SKM-1 treated with dmso at 0.1 percent for 144 hours (cell line): Measurements from ENCODE around the gene SOCS6.
"Not testable (repeated sequence)": the region's sequence is repeated elsewhere in the genome, so short reads cannot be mapped to it uniquely, and the experiment has no call there.

Experiments
- DNase-seq: peaks from one replicate; lab custom pipeline; 2025; ENCODE audit not compliant: unreplicated experiment; lab: John Stamatoyannopoulos, UW

SOCS6 gene

GRCh38 chr18:70321616-70322015 lies 32.8 kb downstream of the SOCS6 start:
- no peak for DNase-seq

GRCh38 chr18:70322385-70322784 lies 33.5 kb downstream of the SOCS6 start:
- DNase-seq: no peak

- DNase-seq: no peak
These were observed 34.1 kb downstream of the SOCS6 start for GRCh38 chr18:70322928-70323327.

- no peak for DNase-seq
These were observed 36.1 kb downstream of the SOCS6 start for GRCh38 chr18:70324897-70325296.

DNA sequence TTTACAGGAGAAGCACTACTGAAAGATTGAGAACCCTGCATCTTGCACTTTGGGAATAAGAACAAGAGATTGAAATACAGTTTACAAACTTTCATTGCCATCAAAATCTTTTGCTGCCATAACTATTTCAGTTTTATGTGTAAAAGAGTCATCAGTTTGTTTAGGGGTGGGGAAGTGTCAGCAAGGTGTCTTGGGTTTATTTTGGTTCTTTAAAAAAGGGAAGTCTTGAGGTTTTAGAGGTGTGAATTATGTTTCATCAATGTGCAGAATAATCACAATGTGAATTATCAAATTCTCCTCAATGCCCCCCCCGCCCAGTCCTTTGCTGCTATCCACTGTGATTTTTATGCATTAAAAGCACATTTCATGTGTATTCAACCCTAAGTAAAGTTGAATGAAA lies 37.4 kb downstream of the SOCS6 start:
- DNase-seq: no peak

- no peak for DNase-seq
These were observed 39.3 kb downstream of the SOCS6 start for GRCh38 chr18:70328169-70328568.

DNA sequence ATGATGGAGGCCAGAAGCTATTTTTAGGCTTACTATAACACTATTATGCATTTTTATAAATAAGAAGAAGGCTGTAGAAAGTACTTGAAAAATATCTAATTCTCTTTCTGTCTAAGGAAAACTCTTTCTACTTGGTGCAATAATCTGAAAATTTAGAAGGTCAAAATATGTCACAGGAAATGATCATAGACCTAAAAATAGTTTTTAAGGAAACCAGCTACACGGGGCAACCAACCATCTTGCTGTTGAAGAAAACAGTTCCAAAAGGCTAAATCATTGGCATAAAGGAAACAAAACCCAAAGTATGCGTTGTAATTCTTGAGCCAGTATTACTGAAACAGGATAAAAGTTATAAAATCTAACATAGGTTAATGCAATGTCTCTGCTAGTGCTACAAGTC lies 40.2 kb downstream of the SOCS6 start:
- DNase-seq: no peak

- DNase-seq: no peak
These were observed 42.0 kb downstream of the SOCS6 start for GRCh38 chr18:70330887-70331286.

GRCh38 chr18:70331456-70332097 lies 42.7 kb downstream of the SOCS6 start:
- no peak for DNase-seq

- no peak for DNase-seq
These were observed 43.8 kb downstream of the SOCS6 start for GRCh38 chr18:70332694-70333093.

DNA sequence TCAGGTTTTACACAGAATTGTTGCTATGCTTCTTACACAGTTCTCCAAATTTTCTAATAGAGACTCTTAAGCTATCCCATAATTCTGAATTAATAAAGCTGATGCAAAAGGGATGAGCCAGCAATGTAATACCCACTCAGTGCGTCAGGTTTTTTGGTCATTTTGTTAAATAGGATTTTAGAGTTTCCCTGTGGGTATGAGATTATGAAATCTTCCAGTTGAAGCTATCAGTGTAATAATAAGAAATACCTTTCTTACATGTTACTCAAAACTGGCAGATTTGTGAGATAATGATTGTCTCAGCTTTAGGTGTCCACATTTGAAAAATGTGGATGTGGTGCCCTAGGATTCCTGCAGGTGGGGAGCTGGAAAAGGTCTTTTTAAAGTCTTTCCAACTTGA lies 44.5 kb downstream of the SOCS6 start:
- DNase-seq: no peak

GRCh38 chr18:70333757-70334156 lies 44.9 kb downstream of the SOCS6 start:
- no peak for DNase-seq

DNA sequence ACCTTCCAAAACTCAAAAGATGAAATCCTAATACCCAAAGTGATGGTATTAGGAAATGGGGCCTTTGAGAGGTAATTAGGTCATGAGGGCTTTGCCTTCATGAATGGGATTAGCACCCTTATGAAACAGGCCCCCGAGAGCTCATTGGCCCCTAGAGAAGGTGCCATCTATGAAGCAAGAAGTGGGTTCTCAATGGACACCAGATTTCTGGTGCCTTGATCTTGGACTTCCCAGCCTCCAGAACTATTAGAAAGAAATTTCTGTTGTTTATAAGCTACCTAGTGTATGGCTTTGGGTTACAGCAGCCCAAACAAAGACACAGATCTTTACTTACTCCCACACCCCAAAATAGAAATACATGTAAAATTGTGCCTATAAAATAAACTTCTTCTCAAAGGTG lies 45.4 kb downstream of the SOCS6 start:
- no peak for DNase-seq

- no peak for DNase-seq
These were observed 46.0 kb downstream of the SOCS6 start for GRCh38 chr18:70334728-70335329.

GRCh38 chr18:70335892-70336726 lies 47.3 kb downstream of the SOCS6 start:
- DNase-seq: no peak

GRCh38 chr18:70337139-70337972 lies 48.5 kb downstream of the SOCS6 start:
- DNase-seq: no peak

- no peak for DNase-seq
These were observed 50.0 kb downstream of the SOCS6 start for GRCh38 chr18:70338890-70339289.

GRCh38 chr18:70339915-70340314 lies 51.1 kb downstream of the SOCS6 start:
- DNase-seq: no peak

DNA sequence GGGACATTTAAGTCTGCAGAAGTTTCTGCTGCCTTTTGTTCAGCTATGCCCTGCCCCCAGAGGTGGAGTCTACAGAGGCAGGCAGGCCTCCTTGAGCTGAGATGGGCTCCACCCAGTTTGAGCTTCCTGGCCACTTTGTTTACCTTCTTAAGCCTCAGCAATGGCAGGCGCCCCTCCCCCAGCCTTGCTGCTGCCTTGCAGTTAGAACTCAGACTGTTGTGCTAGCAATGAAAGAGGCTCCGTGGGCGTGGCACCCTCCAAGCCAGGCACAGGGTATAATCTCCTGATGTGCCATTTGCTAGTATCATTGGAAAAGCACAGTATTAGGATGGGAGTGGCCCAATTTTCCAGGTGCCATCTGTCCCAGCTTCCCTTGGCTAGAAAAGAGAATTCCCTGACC lies 59.6 kb downstream of the SOCS6 start:
- not testable (repeated sequence) for DNase-seq

DNA sequence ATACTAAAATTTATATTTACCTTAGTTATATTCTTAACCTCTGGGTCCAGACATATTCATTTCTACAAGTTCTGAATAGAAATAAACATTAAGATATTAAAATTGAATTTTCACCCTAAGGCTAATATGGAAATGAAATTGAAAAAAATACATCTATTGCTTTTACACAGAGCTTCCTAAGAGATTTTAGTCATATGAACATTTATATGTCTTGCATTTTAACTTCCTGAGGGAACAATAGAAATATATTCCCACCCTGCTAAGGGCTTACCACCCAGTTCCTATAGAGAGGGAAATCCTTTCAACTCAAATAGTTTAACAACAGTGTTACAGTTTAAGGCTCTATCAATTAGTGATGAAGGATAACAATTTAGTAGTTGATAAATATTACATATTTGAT lies 60.5 kb downstream of the SOCS6 start:
- DNase-seq: no peak

DNA sequence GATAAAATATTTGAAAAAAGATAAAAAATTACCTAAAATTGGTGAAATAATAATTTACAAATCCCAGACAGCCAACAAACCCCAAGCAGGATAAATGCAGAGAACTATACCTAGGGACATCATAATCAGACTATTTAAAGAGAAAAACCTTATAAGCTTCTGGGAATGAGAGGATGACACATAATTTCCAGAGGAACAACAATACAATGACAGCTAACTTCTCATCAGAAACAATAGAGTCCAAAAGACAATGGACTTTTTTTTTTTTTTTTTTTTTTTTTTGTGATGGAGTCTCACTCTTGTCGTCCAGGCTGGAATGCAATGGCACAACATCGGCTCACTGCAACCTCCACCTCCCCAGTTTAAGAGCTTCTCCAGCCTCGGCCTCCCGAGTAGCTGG lies 65.2 kb downstream of the SOCS6 start:
- no peak for DNase-seq
